Fibroblast of mammary gland (primary cell): ENCODE data around the gene SEC24C.

ENCODE experiments used
- DNase-seq: peaks from one replicate; pipeline ENCODE4 v3.0.0-alpha.2; 2010; ENCODE audit warnings: low read depth
- H3K4me3 ChIP-seq: 2 replicates; pipeline ENCODE4 v1.5.1; 2011; ENCODE audit warnings: low read depth, mild to moderate bottlenecking, low read length, moderate library complexity; ENCODE audit not compliant: control insufficient read depth
- TF ChIP-seq, protein P1 (sequence below): conservative IDR thresholded peaks from 2 replicates; pipeline ENCODE4 v1.5.1; 2011; ENCODE audit warnings: low read depth, low read length, inconsistent platforms; ENCODE audit not compliant: control insufficient read depth, insufficient read depth

The SEC24C gene

DNA sequence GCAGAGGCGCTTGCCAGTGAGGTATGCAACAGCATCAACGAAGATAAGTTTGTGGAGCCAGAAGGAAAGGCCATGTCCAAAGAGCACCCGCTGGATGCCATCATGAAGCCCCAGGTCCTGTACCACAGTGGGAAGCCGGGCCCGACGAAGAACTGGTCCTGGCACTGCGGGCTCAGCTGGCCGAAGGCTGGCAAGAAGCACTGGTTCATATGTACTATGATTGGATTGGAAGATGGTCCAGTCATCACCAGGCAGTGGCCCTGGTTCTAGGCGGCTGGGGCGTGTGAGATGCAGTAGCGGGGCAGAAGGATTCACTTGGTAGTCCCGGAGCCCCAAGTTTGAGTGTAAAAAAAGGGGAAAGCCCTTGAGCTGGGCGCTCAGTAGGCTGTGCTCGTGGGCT is 63.3 kb downstream of the SEC24C start:
- DNase-seq: no peak
- no peak overlapping the region for H3K4me3 ChIP-seq
- TF ChIP-seq, protein P1, sequence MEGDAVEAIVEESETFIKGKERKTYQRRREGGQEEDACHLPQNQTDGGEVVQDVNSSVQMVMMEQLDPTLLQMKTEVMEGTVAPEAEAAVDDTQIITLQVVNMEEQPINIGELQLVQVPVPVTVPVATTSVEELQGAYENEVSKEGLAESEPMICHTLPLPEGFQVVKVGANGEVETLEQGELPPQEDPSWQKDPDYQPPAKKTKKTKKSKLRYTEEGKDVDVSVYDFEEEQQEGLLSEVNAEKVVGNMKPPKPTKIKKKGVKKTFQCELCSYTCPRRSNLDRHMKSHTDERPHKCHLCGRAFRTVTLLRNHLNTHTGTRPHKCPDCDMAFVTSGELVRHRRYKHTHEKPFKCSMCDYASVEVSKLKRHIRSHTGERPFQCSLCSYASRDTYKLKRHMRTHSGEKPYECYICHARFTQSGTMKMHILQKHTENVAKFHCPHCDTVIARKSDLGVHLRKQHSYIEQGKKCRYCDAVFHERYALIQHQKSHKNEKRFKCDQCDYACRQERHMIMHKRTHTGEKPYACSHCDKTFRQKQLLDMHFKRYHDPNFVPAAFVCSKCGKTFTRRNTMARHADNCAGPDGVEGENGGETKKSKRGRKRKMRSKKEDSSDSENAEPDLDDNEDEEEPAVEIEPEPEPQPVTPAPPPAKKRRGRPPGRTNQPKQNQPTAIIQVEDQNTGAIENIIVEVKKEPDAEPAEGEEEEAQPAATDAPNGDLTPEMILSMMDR: no peak

DNA sequence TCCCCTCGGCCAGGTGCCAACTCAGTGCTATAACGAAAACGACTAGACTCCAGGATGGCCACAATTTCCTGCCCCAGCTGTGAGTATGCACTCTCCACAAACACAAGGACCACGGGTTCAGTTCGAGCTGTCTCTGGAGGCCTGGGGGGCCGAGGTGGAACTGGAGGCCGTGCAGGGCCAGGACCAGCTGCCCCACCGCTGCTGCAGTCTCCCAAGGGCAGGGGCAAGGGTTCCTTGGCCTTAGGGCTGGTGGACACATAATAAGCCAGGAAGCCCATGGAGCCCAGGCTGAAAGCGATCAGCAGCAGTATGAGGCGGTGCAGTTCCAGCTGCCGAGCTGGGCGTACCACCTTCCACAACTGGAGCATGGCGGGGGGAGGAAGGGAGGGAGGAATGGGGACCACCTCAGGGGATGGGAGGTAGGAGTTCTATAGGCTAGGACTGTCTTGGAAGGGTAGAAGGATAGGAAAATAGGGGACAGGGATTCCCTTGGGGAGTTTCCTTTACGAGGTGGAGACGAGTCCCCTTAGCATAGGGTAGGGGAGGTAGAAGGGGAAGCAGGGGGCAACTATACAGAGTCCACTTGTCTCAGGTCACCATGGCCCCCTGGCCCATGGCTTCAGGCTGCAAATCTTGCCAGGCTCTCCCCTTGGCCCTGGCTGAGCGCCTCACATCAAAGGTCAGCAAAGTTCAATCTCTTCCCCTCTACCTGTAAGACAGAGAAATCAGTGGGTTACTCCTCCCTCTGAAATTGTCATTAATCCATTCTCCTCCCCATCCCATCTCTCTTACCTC is 64.0 kb downstream of the SEC24C start:
- TF ChIP-seq, protein P1: no peak
- DNase-seq: no peak
- H3K4me3 ChIP-seq: no peak overlapping the region

DNA sequence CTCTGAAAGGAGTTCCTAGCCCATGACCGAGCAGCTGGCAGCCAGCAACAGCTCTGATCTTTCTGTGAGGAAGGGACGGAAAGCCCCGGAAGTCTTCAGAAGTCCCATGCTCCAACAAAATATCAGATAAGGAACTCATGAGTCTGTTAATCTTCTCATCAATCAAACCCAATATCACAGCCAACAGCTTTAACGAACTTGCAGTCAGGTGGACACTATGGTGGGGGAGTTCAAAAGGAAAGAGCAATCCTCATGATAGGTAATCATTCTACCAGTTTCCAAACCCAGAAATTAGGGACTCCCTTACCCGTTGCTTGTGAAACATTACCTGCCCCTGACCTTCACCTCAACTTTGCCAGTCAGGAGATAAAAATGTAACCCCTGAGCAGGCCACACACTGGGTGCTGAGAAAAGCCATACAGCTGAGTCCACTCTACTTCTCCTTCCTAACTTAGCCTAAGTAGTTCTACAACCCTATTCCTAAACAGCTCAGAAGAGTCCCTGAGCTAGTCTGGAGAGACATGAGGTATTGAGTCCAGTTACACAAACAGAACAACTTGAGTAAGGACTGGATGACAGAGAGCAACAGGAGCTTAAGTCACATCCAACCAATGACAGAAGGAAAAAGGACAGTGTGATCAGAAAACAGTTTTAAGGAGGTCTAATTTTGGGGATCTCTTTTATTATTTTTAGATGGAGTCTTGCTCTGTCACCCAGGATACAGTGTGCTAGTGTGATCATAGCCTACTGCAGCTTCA is 65.1 kb downstream of the SEC24C start:
- TF ChIP-seq, protein P1: no peak
- DNase-seq: no peak
- H3K4me3 ChIP-seq: no peak overlapping the region

DNA sequence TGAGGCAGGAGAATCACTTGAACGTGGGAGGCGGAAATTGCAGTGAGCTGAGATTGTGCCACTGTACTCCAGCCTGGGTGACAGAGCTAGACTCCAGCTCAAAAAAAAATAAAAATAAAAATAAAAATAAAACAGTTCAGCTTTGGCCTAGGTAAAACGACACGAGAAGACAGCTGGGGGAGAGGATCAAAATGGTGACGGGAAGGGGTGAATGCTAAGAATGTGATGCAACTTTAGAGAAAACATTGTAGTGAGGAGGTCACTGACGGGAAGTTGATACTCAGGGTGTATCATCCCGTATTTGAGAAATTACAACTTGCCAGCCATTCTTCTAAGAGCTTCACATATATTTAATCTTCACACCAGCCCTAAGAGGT is 66.2 kb downstream of the SEC24C start:
- TF ChIP-seq, protein P1: no peak
- DNase-seq: peak; percentile 50

DNA sequence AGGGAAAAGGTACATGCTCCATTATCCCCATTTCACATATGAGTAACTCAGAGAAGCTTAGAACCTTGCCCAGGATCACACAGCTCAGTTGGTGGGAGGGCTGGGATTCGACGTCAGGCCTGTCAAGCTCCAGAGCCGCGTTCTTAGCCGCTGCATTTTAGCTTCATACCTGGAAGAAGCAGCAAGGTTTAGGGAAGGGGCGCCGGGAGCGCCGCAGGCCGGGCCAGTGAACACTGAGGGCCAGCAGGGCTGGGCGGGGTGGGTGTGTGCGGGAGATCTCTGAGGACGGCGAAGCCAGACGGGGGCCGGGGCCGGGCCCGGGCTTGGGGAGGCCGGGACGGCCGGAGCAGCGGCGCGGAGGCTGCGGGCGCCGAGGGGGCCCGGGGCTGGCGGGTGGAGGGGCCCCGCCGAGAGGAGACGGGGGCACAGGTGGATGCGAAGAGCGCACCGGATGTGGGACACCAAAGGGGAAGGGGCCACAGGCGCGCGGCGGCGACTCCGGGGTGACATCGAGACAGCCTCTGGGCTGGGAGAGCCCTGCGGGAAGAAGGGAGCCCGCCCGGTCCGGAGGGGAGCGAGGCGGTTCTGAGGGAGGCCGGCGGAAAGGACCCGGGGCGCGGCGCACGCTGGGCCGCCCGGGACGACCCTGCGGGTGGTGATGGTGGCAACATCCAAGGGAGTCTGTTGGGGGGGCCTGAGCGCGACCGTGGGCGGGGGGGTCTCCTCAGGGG is 66.7 kb downstream of the SEC24C start:
- DNase-seq: peak; percentile 24
- H3K4me3 ChIP-seq: peak overlapping the region; percentile 63
- TF ChIP-seq, protein P1: no peak

More for the DNA sequence above, 66.2 kb downstream of the SEC24C start:
- H3K4me3 ChIP-seq: peak overlapping the region; percentile 63

DNA sequence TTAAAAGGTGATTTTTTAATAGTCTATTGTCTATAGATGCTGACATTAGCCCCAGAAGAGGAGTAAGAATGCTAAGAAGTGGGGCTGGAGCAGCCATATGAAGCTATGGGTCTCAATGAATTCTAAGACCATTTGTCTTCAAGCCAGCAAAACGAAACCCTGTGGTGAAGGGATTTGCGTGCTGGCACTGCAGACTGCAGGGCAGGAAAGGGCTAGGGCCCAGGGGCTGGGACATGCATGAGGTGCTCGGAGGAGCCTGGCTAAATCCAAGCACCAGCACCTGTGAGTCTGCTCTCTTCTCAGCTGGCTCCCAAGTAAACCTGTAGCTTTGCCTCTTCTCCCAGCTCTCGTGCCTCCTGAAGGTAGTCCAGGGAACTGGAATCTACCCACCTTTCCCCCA is 68.5 kb downstream of the SEC24C start:
- no peak overlapping the region for H3K4me3 ChIP-seq
- DNase-seq: no peak
- TF ChIP-seq, protein P1: no peak
